Stomach (tissue), 8 donors: Measurements from ENCODE around the gene KCNK3. TPM values are rescaled to one million over a fixed set of nuclear protein-coding genes. Genes with fewer than 3 reads are reported as not detected.

Experiments
- polyA plus RNA-seq, 3 donors: library from polyadenylated mRNA; stranded (reverse); fragments of 200-250 nt; gene quantifications; one replicate each; pipeline ENCODE4 v1.2.3, GENCODE V29; 2013
- small RNA-seq, 4 donors: library from RNA; depleted of rRNA; stranded (forward); fragments of <200 nt; gene quantifications; one replicate each; pipeline ENCODE3, GENCODE V24; 2016
- total RNA-seq, 5 donors: library from RNA; depleted of rRNA; stranded (reverse); fragments of >200 nt; gene quantifications; one replicate each; pipeline versions ENCODE4 v1.1.0 to v1.2.3, GENCODE V29; 2014 to 2016
- donor health status: healthy with polysubstance abuse.
- donor health status: Bipolar disorder and iron deficiency.
- donor health status: healthy.

Gene KCNK3
- total and polyA plus RNA-seq, 8 donors = 0.62 to 22.8 (median 1.9) TPM

Small RNAs within 50 kb of the gene (small RNA-seq; reads per million reads assigned to genes)
- 0 reads per million in 4 donors for gene AC015977.1

Other genes with a start within 250 kb of the KCNK3 start
- gene OTOF, start 214.6 kb upstream of the KCNK3 start, total RNA-seq = 1 to 10 TPM in 1 of 5 donors, under 1 TPM in 2, not detected in 2; 0.29 to 3.6 (median 0.37) TPM
- under 1 TPM in 2 of 3 donors, not detected in 1; 0.06 to 0.18 TPM for gene OTOF, start 214.6 kb upstream of the KCNK3 start, polyA plus RNA-seq
- gene CIB4, start 51.4 kb upstream of the KCNK3 start, total RNA-seq = 1 to 10 TPM in 1 of 5 donors, not detected in 4; 1.8 TPM
- gene CIB4, start 51.4 kb upstream of the KCNK3 start, polyA plus RNA-seq = 1 to 10 TPM in 1 of 3 donors, not detected in 2; 1.8 TPM
- 10 to 100 TPM; 12.8 to 40.9 (median 14.7) TPM for gene SLC35F6, start 71.6 kb downstream of the KCNK3 start, total RNA-seq
- gene SLC35F6, start 71.6 kb downstream of the KCNK3 start, polyA plus RNA-seq = 10 to 100 TPM in 1 of 3 donors, 1 to 10 TPM in 2; 4.9 to 10.5 (median 8.6) TPM
- gene CENPA, start 93.3 kb downstream of the KCNK3 start, total RNA-seq = 1 to 10 TPM in 1 of 5 donors, not detected in 4; 2.0 TPM
- 1 to 10 TPM; 2.3 to 4.0 (median 3.1) TPM for gene CENPA, start 93.3 kb downstream of the KCNK3 start, polyA plus RNA-seq
- gene DPYSL5, start 155.4 kb downstream of the KCNK3 start, total RNA-seq = under 1 TPM in 1 of 5 donors, not detected in 4; 0.55 TPM
- gene DPYSL5, start 155.4 kb downstream of the KCNK3 start, polyA plus RNA-seq = under 1 TPM in 1 of 3 donors, not detected in 2; 0.06 TPM